HG02938 (cell line): ENCODE data around the gene RUNX2.

ENCODE experiments used
- ATAC-seq: cut with Tn5 transposase; IDR thresholded peaks from one replicate; pipeline ENCODE4 v1.9.1; 2021; ENCODE audit warnings: mild to moderate bottlenecking, moderate library complexity; ENCODE audit not compliant: unreplicated experiment

Gene RUNX2

DNA sequence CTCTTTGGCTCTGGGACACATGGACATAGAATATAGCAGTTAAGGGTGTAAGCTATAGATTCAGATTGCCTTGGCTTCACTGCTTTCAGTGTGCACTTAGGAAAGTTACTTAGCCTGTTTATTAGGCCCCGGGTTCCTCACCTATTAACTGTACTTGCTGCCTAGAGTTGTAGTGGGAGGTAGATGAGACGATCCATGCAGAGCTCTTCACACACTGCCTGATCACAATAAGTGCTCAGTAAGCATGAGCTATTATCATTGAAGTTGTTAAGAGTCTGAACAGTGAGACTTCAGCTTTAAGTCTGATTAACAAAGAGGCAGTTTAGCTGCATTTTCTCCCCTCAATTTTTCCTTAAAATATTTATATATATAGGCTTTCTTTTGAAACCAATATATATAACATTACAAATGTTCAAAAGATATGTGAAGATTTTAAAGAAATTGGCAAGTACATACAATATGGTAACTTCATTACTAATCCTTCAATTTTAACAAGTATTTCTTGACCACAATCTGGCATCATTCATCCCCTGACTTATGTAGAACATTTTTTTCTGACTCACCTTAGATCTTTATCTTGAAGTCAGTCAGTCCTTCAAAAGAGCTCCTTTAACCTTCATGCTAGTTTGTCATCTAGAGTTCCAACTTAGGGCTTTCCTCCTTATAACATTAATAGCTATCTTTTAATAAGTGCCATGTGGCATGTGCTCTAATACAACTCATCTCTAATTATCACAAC lies 70.1 kb downstream of the RUNX2 start:
- no peak for ATAC-seq

DNA sequence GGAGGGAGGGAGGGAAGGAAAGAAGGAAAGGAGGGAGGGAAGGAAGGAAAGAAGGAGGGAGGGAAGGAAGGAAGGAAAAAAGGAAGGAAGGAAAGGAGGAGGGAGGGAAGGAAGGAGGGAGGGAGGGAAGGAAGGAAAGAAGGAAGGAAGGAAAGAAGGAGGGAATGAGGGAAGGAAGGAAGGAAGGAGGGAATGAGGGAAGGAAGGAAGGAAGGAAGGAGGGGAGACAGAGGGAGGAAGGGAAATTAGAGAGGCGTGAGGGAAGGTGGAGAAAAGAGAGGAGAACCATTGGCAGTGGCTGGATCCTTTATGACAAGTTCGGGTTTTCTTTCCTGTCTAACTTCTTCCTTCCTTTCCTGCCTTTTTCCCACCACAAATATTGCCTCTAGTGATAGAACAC lies 71.9 kb downstream of the RUNX2 start:
- ATAC-seq, result no peak

DNA sequence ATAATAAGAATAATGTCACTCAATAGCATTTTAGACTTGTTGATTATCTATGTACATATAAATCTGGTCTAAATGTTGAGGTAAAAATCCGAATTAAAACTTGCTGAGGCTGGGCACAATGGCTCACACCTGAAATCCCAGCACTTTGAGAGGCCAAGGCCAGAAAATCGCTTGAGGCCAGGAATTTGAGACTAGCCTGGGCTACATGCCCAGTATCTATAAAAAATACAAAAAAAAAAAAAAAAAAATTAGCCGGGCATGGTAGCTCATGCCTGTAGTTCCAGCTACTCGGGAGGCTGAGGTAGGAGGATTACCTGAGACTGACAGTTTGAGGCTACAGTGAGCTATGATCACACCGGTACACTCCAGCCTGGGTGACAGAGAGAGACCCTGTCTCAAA lies 83.8 kb downstream of the RUNX2 start:
- no peak for ATAC-seq

DNA sequence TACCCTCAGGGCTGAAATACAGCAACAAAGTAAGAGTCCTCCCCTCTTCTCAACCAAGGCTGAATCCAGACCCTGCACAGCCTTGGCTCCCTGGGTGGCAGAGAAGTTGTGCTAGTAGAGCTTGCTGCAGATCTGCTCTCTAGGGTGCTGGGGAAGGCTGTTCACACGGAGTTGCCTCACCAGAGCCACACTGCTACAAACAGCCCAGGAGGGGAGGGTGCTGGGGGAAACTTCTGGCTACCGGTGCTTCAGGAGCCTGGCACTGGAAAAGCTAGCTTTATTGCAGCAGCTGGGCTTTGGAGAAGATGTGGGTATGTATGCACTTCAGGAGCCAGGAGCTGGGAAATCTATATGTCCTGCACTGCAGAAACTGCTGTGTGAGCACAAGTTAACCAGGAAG lies 87.2 kb downstream of the RUNX2 start:
- ATAC-seq, result no peak

- no peak for ATAC-seq
Observed at GRCh38 chr6:45415788-45416518, 87.8 kb downstream of the RUNX2 start.

GRCh38 chr6:45416700-45417099 lies 88.6 kb downstream of the RUNX2 start:
- no peak for ATAC-seq

- ATAC-seq, result no peak
Observed at GRCh38 chr6:45417436-45417835, 89.3 kb downstream of the RUNX2 start.

DNA sequence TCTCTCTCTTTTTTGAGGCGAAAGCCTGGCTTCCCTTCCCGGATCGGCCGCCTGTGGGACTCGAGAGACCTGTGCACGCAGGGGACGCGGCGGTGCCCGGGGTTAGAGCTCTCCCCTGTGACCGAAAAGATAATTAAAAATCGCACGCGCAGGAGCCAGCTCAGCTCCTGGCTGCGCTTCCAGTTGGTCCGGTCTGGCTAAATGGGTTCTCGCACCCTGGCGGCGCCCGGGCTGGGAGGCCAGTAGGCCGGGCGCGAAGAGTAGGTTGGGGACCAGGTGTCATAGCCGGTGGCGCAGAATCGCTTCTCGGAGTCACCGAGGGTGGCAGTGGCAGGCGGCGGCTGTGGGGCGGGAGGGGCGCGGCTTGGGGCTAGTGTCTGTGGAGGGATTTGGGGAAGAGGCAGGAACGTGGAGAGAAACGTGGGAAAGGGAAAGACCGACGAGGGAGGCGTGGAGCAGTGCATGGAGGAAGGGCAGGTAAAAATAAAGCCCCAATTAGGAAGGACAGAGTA lies 91.5 kb downstream of the RUNX2 start:
- no peak for ATAC-seq

DNA sequence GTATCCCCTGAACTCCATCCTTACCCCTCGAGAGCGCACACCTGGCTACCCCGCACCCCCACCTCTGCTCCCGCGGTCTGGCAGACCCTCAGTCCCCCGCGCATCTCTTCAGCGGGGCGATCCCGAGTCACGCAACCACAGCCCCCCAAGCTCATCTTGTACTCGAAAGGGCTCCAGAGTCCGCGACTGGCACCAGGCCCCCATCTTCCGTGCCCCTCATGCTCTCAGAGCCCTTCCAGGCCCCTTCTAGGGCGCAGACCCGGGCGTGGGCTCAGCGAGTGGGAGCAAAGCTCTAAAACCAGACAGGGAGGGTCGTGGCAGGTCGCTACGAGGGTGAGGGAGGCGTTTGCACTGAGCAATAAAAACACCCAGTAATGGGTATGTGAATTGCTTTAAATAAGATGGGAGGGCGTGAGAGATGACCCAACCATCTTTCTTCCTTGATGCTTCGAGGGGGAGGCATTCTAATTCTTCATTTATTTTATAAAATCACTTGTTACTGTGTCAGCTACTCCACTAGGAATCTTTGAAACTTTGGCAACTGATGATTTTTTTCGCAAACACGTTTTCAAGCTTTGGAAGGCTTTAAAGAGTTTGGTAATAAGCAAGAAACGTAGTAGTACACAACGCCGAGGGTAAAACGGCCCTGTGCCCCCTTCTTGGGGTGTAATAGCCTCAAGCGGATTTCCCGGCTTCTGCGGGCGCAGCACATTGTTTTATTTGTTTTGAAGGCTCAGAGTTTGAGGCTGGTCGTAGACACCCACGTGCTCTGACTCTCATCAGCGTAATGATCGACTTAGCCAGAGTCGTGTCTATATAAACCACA lies 92.2 kb downstream of the RUNX2 start:
- no peak for ATAC-seq

DNA sequence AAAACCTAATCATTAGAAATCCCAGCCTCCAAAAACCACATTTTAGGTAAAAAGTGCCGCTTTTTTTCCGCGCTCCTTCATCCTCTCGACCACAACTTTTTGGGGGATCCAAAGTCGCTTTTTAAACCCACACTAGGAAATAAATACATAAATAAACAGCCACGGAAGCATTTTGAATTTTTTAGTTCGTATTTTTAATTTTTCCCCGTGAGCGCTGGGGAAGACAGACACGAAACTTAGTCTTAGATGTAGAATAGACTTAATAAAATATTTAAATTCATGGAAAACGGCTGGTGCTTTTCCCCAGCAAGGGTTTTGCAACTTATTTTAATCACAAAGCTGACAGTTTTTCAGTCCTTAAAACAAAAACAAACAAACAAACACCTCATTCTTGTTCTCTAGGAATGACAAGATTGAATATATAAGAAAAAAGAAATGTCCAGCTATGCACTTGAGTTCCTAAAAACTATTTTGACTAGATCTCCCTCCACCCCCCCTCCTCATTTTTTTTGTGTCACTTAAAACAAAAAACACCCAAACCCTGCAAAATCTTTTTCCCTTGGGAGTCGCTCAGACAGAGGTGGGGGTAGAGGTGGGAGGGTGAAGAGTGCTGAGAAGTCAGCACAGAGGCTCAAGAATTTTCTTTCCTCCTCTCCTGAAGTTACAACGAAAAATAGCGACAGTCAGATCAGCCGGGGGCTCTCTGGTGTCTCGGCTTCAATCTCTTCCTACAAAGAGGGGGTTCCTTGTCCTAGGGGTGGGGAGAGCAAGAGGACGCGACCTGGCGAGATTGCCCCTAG lies 93.0 kb downstream of the RUNX2 start:
- ATAC-seq, result no peak

DNA sequence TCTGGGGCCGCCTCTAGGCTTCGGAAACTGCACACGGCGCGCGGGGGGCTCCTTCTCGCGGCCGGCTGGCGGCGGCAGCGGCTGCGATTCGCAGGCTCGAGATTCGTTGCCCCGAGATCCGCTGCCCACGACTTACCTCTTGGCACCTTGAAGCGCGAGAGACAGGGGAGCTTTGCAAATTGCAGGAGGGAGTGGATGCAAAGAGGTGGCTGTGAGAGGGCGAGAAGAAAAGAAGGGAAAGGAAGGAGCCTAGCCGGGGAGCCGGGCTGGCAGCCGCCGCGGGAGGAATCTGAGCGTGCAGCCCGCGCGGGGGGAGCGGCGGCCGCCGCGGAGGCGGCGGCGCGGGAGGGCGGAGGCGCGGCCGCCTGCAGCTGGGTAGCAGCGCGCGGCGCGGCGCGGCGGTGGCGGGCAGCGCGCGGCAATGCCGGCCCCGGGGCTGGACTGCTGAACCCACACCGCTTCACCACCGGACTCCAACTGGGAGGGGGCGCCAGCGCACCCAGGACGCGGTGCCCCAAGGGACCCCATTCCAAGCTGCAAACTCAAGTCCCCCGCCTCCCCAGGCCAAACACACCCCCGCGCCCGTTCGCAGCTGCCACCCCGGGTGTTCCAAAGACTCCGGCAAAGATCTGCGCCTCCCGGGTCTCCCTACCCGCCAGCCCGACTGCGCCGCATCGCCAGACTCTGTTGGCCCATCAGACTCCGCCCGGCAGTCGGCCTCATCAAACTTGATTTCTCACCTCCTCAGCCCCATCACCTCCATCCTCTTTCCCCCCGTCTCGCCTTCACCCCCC lies 93.8 kb downstream of the RUNX2 start:
- no peak for ATAC-seq

- ATAC-seq, result no peak
Observed at GRCh38 chr6:45422503-45423110, 94.5 kb downstream of the RUNX2 start.

DNA sequence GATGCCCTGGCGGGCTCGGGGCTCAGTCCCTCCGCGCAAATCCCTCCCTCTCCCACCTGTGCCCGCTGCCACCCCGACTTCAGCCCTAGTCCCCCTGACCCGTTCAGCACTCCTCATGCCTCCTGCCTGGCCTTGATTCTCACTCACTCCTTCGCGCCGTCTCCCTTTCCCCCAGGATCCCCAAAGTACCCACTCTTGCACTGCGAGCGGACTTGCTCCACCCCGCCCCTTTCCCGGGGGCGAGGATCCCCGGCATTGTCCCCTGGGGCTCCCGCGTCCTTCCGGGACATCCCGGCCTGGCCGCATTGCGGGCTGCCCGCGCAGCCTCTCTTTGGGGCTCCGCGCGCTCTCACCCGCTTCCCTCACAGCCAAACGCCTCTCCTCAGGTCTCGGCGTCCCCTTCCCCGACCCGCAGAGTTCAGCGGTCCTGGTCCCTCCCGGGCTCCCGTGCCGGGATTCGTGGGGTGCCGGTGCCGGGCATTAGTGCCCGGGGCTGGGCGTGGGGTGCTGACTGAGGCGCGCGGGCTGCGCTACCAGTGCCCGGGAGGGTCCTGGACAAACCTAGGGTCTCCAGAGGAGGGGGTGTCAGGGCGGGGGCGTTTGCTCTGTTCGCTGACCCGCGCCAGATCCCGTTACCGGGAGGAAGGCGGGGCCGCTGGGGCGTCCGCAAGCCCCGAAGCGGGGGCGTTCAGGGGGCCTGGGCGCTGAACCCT lies 95.1 kb downstream of the RUNX2 start:
- ATAC-seq, result no peak

DNA sequence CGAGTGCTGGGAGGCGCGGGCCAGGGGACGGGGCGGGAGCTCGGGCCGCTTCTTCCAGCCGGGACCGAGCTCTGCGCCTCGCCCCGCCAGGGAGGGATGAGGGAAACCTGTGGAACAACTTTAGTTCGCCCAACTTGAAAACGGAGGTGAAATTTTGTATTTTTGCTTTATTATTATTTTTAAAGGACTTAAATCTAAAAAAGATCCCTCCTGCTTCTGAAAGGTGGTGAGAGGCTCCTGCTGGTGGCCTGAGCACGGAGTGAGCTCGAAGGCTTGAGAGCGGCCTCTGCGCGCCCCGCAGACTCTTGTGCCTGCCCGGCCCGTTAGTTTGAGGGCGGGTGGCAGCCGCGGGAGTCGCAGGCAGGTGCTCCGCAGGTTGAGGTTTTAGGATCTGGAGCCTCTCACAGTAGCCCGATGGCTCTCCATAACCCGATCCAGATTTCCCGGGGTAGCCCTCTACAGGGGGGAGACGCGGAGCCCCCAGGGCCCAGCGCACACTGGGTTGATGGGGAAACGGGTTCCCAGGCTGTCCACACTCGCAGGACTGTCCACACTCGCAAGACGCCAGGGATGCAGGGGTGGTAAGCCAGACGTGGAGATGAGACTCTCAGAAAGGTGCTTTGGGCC lies 95.8 kb downstream of the RUNX2 start:
- no peak for ATAC-seq

GRCh38 chr6:45424451-45424861 lies 96.3 kb downstream of the RUNX2 start:
- ATAC-seq, result no peak

GRCh38 chr6:45426251-45426650 lies 98.1 kb downstream of the RUNX2 start:
- no peak for ATAC-seq

- no peak for ATAC-seq
Observed at GRCh38 chr6:45427726-45428125, 99.6 kb downstream of the RUNX2 start.

DNA sequence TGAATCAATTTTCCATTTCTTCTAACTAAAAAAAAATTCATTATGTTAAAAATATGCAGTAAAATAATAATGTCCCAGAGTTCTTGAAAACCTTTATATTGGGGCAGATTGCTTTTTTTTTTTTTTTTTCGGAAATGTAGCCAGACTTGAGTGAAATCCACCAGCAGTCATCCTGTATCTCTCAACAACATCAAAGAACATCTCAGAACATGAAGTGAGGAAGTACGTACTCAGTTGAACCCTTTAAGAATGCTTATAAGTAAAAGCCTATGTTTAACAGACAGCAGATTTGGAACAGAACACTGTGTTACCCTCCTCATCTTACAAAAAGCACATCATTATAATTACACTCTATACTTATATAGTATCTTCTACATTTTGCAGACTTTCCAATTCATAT lies 100.6 kb downstream of the RUNX2 start:
- no peak for ATAC-seq
